ENCODE measurements around the gene KIF25.

The KIF25 gene

DNA sequence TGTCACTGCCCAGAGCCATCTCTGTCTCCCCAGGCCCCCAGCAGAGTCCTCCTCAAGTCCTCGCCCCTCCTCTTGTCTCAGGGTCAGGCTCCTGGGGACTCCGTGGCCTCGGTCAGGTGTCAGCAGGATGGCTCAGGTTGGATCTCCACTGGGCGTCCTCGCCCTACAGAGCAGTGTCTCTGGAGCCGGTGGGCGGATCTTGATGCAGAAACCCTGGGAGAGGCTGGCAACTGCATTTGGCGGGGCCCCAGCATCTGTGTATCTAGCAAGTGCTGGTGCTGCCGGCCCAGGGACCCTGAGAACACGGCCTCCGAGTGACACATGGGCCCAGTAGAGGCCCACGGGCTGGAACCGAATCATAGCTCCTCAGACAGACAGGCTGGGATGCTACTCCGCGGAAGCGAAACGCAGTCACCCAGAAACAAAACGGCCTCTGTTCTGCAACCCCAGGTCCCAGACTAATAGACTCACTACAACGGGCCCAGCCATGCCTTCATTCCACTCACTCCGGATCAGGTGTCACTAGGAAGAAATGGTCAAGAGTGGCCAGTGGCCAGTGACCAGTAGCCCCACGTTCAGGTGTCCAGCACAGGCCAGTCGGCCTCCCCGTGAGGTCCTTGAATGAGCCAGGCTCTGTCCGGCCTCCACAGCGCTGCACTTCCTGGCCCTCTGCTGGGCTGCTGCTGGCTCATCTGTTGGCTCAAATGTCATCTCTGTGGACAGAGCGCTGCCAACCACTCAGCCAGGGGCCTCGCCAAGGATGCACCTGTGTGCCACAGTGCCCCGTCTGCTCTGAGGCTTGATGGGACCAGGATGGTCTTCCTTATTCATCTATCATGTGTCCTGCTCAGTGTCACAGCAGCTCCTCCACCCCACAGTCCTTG lies 94.2 kb downstream of the KIF25 start:
- DNase-seq (ENCODE audit: low read depth): no peak

DNA sequence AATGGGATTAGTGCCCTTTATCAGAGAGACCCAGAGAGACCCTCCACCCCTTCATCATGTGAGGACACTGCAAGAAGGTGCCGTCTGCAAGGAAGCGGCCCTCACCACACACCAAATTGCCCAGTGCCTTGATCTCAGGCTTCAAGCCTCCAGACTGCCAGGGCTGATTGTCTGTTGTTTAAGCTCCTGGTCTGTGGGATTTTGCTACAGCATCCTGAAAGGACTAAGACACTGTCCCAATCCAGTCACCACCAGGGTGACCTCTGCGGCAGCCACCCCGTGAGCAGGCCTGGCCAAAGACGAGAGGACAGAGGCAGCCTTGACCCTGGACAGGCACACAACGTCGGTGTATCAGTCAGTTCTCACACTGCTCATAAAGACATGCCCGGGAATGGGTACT lies 95.1 kb downstream of the KIF25 start:
- H3K4me3 ChIP-seq (ENCODE audit: low read depth, low read length): no peak overlapping the region
- DNase-seq (ENCODE audit: low read depth): no peak

More for the DNA sequence above, 94.2 kb downstream of the KIF25 start:
- no peak overlapping the region for H3K4me3 ChIP-seq (ENCODE audit: low read depth, low read length)

DNA sequence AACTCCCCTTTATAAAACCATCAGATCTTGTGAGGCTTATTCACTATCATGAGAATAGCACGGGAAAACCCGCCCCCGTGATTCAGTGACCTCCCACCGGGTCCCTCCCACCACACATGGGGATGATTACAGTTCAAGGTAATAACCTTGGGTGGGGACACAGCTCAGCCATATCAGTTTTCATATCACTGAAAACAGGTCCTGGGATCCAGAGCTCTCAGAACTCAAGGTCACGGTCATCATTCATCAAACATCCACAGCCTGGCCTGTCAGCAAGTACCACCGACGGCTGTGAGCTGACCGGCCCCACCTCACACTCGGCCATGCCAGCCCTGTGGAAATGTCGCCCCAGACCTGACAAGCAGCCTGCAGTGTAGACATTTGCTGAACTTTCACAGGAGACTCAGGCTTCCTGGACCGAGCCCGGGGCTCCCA lies 95.6 kb downstream of the KIF25 start:
- no peak for DNase-seq (ENCODE audit: low read depth)

DNA sequence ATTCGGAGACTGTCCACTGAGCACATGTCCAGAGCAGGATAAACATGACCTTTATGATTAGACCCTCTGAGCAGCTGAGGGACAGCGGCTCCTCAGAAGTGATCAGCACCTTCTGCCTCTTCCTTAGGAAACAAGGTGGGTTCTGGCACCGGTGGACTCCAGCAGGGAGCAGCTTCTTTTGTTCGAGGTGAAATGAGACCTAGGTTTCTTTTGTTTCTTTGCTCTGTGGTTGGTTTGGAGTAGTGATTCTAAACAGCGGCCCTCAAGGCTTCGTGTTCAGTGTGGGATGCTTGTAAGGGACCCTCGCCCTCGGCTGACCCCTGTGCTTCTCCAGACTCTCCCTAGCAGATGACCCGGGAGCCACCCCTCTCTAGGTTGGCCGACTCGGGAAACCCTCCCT lies 96.2 kb downstream of the KIF25 start:
- H3K4me3 ChIP-seq (ENCODE audit: low read depth, low read length): no peak overlapping the region

More for the DNA sequence above, 95.6 kb downstream of the KIF25 start:
- no peak overlapping the region for H3K4me3 ChIP-seq (ENCODE audit: low read depth, low read length)

More for the DNA sequence above, 96.2 kb downstream of the KIF25 start:
- DNase-seq (ENCODE audit: low read depth): no peak

Measured in skeletal muscle cell (primary cell).